Smooth muscle cell of the brain vasculature (primary cell): ENCODE results near the gene ZPLD1.

Experiments
- DNase-seq: peaks from one replicate; pipeline ENCODE4 v3.0.0-alpha.2; 2012; ENCODE audit warnings: low read depth, low spot score

ZPLD1 gene

DNA sequence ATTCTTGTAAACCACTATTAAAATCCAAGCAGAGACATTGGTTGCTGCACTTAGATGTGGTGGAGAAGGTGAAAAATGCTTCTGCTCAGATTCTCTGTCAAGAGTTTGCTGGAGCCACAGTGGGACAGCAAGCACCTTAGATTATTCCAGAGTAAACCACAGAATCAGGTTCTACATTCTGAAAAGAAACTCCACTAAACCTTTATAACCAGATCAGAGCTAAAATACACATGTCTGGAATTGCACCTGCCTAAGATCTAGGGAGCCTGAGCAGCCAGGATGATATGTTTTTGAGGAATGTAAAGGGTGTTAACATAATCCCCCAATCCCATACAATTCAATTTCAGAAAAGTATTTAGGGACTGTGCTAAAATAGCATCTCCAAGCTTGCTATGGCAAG, at the start of gene ZPLD1:
ZPLD1 (plus strand) TSS at position 301 of the 400 bp plus-strand sequence. CDS start 3,473 bp downstream, outside the sequence.
- DNase-seq, result no peak

GRCh38 chr3:102390171-102390864, 44.5 kb upstream of the ZPLD1 start:
- no peak for DNase-seq

- DNase-seq, result no peak
Observed at GRCh38 chr3:102390916-102391315, 43.9 kb upstream of the ZPLD1 start.

DNA sequence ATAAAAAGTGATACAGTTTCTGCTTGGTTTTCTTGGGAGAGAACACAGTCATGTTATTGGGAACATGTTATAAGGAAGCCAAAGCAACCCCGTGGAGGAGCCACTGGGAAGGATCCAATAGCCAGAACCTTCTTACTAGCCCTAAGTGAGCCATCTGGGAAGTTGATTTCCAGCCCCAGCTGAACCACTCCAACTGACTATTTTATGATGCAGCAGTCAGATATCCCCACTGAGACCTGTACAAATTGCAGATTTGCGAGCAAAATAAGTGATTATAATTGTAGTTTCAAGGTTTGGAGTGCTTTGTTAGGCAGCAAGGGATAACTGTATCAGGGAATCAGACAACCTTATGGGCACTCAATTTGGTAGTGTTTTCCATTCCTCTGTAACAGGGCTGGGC, 43.3 kb upstream of the ZPLD1 start:
- no peak for DNase-seq

- no peak for DNase-seq
Observed at GRCh38 chr3:102394517-102394916, 40.3 kb upstream of the ZPLD1 start.

GRCh38 chr3:102398176-102398575, 36.6 kb upstream of the ZPLD1 start:
- no peak for DNase-seq

DNA sequence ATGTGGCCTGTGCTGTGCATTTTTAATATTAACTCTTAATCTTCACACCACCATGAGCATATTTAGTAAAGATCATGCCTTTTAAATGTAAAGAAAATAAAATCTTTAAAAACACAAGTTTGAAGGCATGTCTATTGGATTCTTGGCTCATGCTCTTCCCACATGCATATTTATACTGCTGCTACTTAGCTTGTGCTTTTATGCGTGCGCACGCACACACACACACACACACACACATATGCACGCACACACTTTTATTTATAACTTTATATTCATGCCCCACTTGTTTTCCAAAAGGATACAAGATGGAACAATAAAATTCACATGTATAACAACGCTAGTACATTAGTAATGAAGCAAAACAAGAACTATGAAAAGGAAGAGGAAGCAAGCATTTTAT, 36.1 kb upstream of the ZPLD1 start:
- no peak for DNase-seq

GRCh38 chr3:102400142-102400541, 34.7 kb upstream of the ZPLD1 start:
- DNase-seq, result no peak

DNA sequence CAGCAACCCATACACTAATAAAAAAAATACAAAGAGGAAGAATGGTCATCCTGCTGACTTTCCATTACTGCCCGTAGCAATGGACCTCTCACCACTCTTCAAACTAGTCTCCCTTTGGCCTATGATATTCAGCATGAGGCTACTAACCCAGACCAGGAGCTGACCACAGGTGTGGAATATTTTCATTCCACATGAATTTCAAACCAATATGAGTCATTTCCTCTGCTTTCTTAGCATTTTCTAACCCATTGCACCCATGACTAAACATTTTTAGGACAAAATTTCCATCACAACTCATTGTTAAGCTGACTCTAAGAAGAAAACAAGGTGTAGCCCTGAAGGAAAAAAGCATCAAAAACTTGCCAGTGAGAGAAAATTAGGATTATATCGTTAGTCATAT, 34.0 kb upstream of the ZPLD1 start:
- no peak for DNase-seq

- DNase-seq, result no peak
Observed at GRCh38 chr3:102410616-102411015, 24.2 kb upstream of the ZPLD1 start.

DNA sequence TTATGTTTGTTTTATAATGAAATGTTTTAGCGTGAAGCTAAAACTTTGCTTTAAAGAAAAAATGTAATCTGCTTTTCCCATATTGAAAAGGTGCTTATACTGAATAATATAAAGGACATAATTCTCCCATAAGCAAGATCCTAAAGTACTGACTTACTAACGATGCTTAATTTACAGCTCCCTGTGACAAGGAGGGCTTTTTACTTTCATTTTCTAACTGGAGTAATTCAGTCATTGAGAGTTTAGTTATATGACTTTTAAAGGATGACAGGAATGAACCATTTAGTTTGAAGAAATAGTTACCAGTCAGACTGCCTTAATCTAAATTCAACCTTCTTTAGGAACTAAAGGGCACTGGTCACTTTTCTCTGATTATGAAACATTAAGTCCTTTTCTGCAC, 19.3 kb upstream of the ZPLD1 start:
- no peak for DNase-seq

- DNase-seq, result no peak
Observed at GRCh38 chr3:102419786-102420185, 15.0 kb upstream of the ZPLD1 start.

DNA sequence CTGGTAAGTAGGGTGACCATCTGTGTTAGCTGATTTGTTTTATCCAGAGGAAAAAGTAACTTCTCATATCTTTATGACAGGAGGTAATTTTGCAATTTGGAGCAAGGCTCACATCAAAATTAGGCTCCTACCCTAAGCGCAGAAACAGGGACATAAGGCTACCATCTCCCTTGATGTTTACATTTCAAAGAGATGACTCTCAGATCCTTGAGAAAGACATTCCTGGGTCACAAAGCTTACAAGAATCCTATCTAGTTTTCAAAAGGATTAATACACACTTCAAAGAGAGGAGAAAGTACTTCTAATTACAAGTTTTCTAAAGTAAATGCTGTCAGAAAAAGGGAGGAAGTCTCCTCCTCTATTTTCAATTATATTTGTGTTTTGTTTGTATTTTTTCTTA, 7.0 kb downstream of the ZPLD1 start:
- no peak for DNase-seq

GRCh38 chr3:102443021-102443420, 8.2 kb downstream of the ZPLD1 start:
- DNase-seq, result no peak

DNA sequence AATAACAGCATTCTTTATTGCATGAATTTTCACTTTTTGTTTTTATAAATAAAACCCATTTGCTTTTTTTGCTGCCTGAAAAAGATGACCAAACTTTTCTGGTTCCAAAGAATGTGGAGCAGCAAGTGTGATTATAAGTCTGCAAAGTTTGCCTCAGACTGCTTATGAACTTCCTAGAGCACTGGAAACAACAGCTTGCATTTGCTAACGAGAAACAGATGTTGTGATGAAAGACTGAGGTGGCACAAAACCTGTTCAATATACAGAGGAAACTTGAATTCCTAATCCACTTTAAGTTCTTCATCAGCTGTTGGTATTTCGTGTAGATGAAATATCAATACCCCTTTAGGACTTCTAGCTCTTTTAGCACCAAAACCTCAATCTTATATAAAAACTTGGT, 9.3 kb downstream of the ZPLD1 start:
- no peak for DNase-seq

GRCh38 chr3:102447272-102447671, 12.5 kb downstream of the ZPLD1 start:
- DNase-seq, result no peak

DNA sequence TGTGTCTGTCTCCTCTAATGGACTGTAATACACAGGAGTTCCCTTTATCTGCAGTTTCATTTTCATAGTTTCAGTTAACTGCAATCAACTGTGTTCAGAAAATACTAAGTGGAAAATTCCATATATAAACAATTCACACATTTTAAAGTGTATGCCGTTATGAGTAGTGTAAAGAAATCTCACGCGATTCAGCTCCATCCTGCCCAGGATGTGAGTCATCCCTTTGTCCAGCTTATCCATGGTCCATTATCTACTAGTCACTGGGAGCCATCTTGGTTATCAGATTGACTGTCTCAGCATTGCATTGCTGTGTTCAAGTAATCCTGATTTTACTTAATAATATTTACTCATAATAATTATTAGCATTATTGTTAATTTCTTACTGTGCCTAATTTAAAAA, 14.5 kb downstream of the ZPLD1 start:
- no peak for DNase-seq

DNA sequence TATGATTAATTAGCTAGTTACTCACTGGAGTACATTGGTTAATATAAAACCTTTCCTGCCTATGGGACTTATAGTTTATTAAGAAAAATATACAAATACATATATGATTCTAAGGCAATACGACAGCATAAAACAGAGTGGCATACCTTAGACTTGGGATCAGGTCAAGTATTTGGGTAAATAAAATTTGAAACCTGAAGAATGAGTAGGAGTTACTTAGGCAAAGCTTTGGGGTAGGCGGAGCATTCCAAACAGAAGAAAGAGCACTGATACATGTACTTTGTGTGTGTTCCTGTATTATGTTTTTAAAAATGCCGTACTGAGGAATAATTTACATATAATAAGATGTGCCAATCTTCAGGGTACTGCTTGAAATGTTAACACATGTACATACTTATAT, 15.1 kb downstream of the ZPLD1 start:
- no peak for DNase-seq

DNA sequence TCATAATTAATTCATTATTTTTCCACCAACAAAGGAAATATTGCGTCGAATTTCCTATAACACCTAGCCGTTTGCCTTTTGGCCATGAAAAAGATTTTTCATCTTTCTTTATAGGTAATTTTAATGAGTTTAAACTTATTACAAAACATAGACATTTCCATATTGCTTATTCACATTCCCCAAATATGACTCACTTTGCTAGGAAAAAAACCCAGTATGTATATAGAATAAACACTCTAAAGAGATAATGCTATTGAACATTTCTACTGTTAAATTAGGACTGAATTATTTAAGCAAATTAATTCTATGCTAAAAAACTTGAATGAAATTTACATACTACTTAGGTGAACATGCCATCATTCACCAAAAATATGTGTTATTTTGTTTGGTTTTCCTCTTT, 16.2 kb downstream of the ZPLD1 start:
- DNase-seq, result no peak

- no peak for DNase-seq
Observed at GRCh38 chr3:102451543-102451942, 16.7 kb downstream of the ZPLD1 start.

DNA sequence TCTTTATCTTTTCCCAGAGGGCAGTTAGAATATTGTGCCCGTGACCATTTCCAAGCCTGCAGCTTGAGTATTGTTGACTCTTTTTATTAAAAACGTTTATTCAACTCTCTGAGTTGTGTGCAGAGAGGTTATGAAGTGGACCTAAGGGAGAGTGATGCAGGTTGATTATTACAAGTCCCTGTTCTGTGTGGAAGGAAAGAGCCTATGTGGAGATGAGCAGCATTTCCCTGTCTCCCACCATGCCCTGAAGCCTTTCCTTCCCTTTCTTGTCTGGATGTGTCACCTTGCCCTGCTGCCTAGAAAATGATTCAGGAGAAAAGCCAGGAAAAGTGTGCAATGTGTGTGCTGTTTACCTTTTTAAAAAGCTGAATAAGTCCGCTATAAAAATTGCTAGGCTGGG, 19.4 kb downstream of the ZPLD1 start:
- DNase-seq, result no peak

- no peak for DNase-seq
Observed at GRCh38 chr3:102457644-102458043, 22.8 kb downstream of the ZPLD1 start.

- DNase-seq, result no peak
Observed at GRCh38 chr3:102460579-102460978, 25.8 kb downstream of the ZPLD1 start.

GRCh38 chr3:102464261-102464660, 29.4 kb downstream of the ZPLD1 start:
- DNase-seq, result no peak
